Thyroid gland (tissue), 4 donors: ENCODE measurements around the gene AMACR. TPM values are rescaled to one million over a fixed set of nuclear protein-coding genes. Genes with fewer than 3 reads are reported as not detected.
"Not testable (repeated sequence)": the region's sequence is repeated elsewhere in the genome, so short reads cannot be mapped to it uniquely, and the experiment has no call there.

Experiments used
- DNase-seq, 2 donors: peaks; one replicate each; pipeline ENCODE4 v3.0.0-alpha.2; 2019
- H3K27ac ChIP-seq, 3 donors: fragments of 200-600 bp; sonication (generic); 1 replicate in 2 of 3; 2 replicates in 1 of 3; pipeline ENCODE4 v1.5.1; 2016 to 2019; ENCODE audit warnings: mild to moderate bottlenecking in 1 of 3, moderate library complexity in 1 of 3
- H3K27me3 ChIP-seq: fragments of 200-600 bp; sonication (generic); one replicate; pipeline ENCODE4 v1.5.1; 2019
- H3K36me3 ChIP-seq, 2 donors: fragments of 200-600 bp; sonication (generic); one replicate each; pipeline ENCODE4 v1.5.1; 2016 to 2019
- H3K4me1 ChIP-seq, 2 donors: fragments of 200-600 bp; sonication (generic); one replicate each; pipeline ENCODE4 v1.5.1; 2017 to 2019
- H3K4me3 ChIP-seq, 3 donors: fragments of 200-600 bp; sonication (generic); replicated peaks in 1 of 3; 1 replicate in 2 of 3; 2 replicates in 1 of 3; pipeline ENCODE4 v1.5.1; 2016; ENCODE audit warnings: mild to moderate bottlenecking in 1 of 3
- H3K9me3 ChIP-seq: fragments of 200-600 bp; sonication (generic); one replicate; pipeline ENCODE4 v1.5.1; 2017
- CTCF ChIP-seq, 6 experiments: fragments of 200-600 bp in 3 of 6; fragments of 450-650 bp in 3 of 6; sonication (generic) in 3 of 6; IDR thresholded peaks; one replicate each; pipeline ENCODE4 v1.5.1; 2016 to 2019; ENCODE audit warnings: antibody characterized with exemption in 6 of 6, mild to moderate bottlenecking in 2 of 6, inconsistent platforms in 1 of 6, moderate library complexity in 1 of 6
- POLR2A ChIP-seq, 2 donors: fragments of 450-650 bp; IDR thresholded peaks; one replicate each; pipeline ENCODE4 v1.6.1; 2017; ENCODE audit warnings: antibody characterized with exemption in 2 of 2, mild to moderate bottlenecking in 2 of 2, moderate library complexity in 1 of 2
- WGBS, 2 donors: methylation state at CpG; one replicate each; pipeline ENCODE4 v1.1.5; 2017; 5-methylcytosine and 5-hydroxymethylcytosine counted together
- intact Hi-C: fragments of 100-400 bp; cut with DNase I; formaldehyde crosslinking; loops from one replicate; pipeline ENCODE4 v1.15.1; 2023
- total RNA-seq, 4 donors: library from RNA; depleted of rRNA; stranded (reverse); fragments of >200 nt; gene quantifications; one replicate each; pipeline ENCODE4 v1.2.3, GENCODE V29; 2016

AMACR gene
- total RNA-seq, 4 donors from 2014 or later: 10.6 to 17.9 (median 13.5) TPM

GRCh38 chr5:34015120-34015822 lies 7.4 kb upstream of the AMACR start:
- H3K4me3 ChIP-seq: no peak overlapping the region
- WGBS, 2 donors: 82 to 87% methylated on average over 4 of the region's 4 CpGs

GRCh38 chr5:34014626-34015025 lies 6.8 kb upstream of the AMACR start:
- no peak for TF ChIP-seq POLR2A (IDR thresholded peaks at IDR 0.05)
- TF ChIP-seq CTCF (IDR thresholded peaks at IDR 0.05): no peak
- H3K4me1 ChIP-seq: peaks cover 0 to 3% of the 10 kb centered on the region in 2 donors
- 97% methylated on average over 2 of the region's 2 CpGs for WGBS, 2 donors

More at GRCh38 chr5:34015120-34015822, 7.4 kb upstream of the AMACR start:
- peaks cover 0 to 3% of the 10 kb centered on the region in 2 donors for H3K4me1 ChIP-seq
- intact Hi-C loops: no loop called here
- no peak overlapping the region for H3K27ac ChIP-seq
- no peak for DNase-seq
- H3K36me3 ChIP-seq: no peaks in the 10 kb centered on the region
- no peaks in the 10 kb centered on the region for H3K27me3 ChIP-seq
- no peaks in the 10 kb centered on the region for H3K9me3 ChIP-seq
- TF ChIP-seq CTCF (IDR thresholded peaks at IDR 0.05) (no peak), POLR2A (IDR thresholded peaks at IDR 0.05) (no peak)

DNA sequence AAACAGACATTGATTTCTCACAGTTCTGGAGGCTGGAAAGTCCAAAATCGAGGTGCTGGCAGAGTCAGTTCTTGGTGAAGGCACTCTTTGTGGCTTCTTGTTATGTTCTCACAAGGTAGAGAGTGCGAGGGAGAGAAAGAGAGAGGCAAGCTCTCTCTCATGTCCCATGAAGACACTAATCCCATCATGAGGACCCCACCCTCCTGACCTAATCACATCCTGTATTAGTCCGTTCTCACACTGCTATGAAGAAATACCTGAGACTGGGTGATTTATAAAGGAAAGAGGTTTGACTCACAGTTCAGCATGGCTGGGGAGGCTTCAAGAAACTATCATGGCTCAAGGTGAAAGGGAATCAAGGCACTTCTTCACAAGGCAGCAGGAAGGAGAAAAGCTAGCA lies 5.7 kb upstream of the AMACR start:
- intact Hi-C loops: no loop called here
- H3K9me3 ChIP-seq: no peaks in the 10 kb centered on the region
- no peaks in the 10 kb centered on the region for H3K36me3 ChIP-seq
- no peak for TF ChIP-seq POLR2A (IDR thresholded peaks at IDR 0.05)
- TF ChIP-seq CTCF (IDR thresholded peaks at IDR 0.05): no peak
- no peak for DNase-seq
- H3K4me3 ChIP-seq: no peak overlapping the region
- H3K27me3 ChIP-seq: no peaks in the 10 kb centered on the region
- peaks cover 3 to 9% of the 10 kb centered on the region in 2 donors for H3K4me1 ChIP-seq
- H3K27ac ChIP-seq: no peak overlapping the region
- WGBS, 2 donors: 89 to 96% methylated on average over 3 of the region's 3 CpGs

More at GRCh38 chr5:34014626-34015025, 6.8 kb upstream of the AMACR start:
- H3K9me3 ChIP-seq: no peaks in the 10 kb centered on the region
- DNase-seq: no peak
- H3K36me3 ChIP-seq: no peaks in the 10 kb centered on the region
- H3K27me3 ChIP-seq: no peaks in the 10 kb centered on the region
- intact Hi-C loops: no loop called here
- no peak overlapping the region for H3K4me3 ChIP-seq
- no peak overlapping the region for H3K27ac ChIP-seq

- H3K27me3 ChIP-seq: no peaks in the 10 kb centered on the region
- intact Hi-C loops: no loop called here
- H3K9me3 ChIP-seq: no peaks in the 10 kb centered on the region
- DNase-seq: no peak
- no peak for TF ChIP-seq CTCF (IDR thresholded peaks at IDR 0.05)
- no peak for TF ChIP-seq POLR2A (IDR thresholded peaks at IDR 0.05)
- H3K4me3 ChIP-seq: no peak overlapping the region
- H3K36me3 ChIP-seq: no peaks in the 10 kb centered on the region
- H3K27ac ChIP-seq: no peak overlapping the region
- peaks cover 4 to 9% of the 10 kb centered on the region in 2 donors for H3K4me1 ChIP-seq
Observed at GRCh38 chr5:34012791-34013190, 4.9 kb upstream of the AMACR start.

DNA sequence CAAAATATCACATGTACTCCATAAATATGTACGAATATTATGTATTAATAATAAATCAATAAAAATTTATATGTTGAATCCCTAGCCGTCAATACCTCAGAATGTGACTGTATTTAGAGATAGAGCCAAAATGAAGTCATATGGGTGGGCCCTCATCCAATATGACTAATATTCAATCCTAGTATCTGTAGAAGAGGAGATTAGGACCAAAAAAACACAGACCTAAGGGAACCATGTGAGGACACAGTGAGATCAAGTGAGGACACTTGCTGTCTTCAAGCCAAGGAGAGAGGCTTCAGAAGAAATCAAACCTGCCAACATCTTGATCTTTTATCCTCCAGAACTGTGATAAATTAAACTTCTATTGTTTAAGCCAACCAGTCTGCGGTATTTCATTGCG lies 3.7 kb upstream of the AMACR start:
- Histone ChIP-seq H3K27me3 (no peaks in the 10 kb centered on the region), H3K4me1 (peaks cover 4 to 16% of the 10 kb centered on the region in 2 donors), H3K9me3 (no peaks in the 10 kb centered on the region), H3K27ac (no peak overlapping the region), H3K36me3 (no peaks in the 10 kb centered on the region), H3K4me3 (no peak overlapping the region)
- DNase-seq: no peak
- 84% methylated on average over 4 of the region's 4 CpGs for WGBS, 2 donors
- TF ChIP-seq POLR2A (IDR thresholded peaks at IDR 0.05): no peak
- no peak for TF ChIP-seq CTCF (IDR thresholded peaks at IDR 0.05)
- intact Hi-C loops: no loop called here

DNA sequence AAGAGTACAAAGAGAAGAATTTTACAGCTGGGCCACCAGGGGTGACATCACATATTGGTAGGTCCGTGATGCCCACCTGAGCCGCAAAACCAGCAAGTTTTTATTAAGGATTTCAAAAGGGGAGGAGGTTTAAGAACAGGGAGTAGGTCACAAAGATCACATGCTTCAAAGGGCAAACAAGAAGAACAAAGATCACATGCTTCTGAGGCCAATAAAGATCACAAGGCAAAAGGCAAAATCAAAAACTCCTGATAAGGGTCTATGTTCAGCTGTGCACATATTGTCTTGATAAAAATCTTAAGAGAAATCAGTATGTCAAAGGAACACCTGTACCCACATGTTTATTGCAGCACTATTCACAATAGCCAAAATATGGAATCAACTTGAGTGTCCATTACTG lies 2.3 kb upstream of the AMACR start:
- H3K4me1 ChIP-seq: peaks cover 4 to 16% of the 10 kb centered on the region in 2 donors
- H3K27ac ChIP-seq, H3K36me3 ChIP-seq, DNase-seq, H3K27me3 ChIP-seq, H3K4me3 ChIP-seq, intact Hi-C loops, H3K9me3 ChIP-seq: not testable (repeated sequence)
- 93 to 94% methylated on average over 2 of the region's 2 CpGs for WGBS, 2 donors
